Bronchial epithelial cell (primary cell): ENCODE measurements around the gene STYXL2. TPM values are rescaled to one million over a fixed set of nuclear protein-coding genes. Genes with fewer than 3 reads are reported as not detected.

Source experiments
- DNase-seq: peaks from one replicate; pipeline ENCODE4 v3.0.0-alpha.2; 2010; ENCODE audit warnings: low read depth
- FAIRE-seq: peaks from 2 replicates; lab custom pipeline; 2011; peaks lifted over from hg19 to GRCh38; lab: Jason Lieb, UNC
- H3K27me3 ChIP-seq: 2 replicates; pipeline ENCODE4 v1.5.1; 2011; ENCODE audit warnings: low read length; ENCODE audit not compliant: control insufficient read depth, insufficient read depth
- H3K36me3 ChIP-seq: 2 replicates; pipeline ENCODE4 v1.5.1; 2011; ENCODE audit warnings: low read length; ENCODE audit not compliant: control insufficient read depth, insufficient read depth
- H3K4me3 ChIP-seq: 2 replicates; pipeline ENCODE4 v1.5.1; 2011; ENCODE audit warnings: mild to moderate bottlenecking, low read depth, low read length, control low read depth
- total RNA-seq: library from RNA; depleted of rRNA; stranded (reverse); fragments of >200 nt; gene quantifications from 2 replicates; pipeline ENCODE4 v1.2.1, GENCODE V29; 2014
- TF ChIP-seq, protein P1 (sequence below): IDR thresholded peaks from 2 replicates; pipeline ENCODE4 v1.5.1; 2011; ENCODE audit warnings: mild to moderate bottlenecking, moderate library complexity, low read length, control low read depth, inconsistent platforms; ENCODE audit not compliant: insufficient read depth, severe bottlenecking

STYXL2 gene
- total RNA-seq, 1 donor from 2014 or later, result not detected

DNA sequence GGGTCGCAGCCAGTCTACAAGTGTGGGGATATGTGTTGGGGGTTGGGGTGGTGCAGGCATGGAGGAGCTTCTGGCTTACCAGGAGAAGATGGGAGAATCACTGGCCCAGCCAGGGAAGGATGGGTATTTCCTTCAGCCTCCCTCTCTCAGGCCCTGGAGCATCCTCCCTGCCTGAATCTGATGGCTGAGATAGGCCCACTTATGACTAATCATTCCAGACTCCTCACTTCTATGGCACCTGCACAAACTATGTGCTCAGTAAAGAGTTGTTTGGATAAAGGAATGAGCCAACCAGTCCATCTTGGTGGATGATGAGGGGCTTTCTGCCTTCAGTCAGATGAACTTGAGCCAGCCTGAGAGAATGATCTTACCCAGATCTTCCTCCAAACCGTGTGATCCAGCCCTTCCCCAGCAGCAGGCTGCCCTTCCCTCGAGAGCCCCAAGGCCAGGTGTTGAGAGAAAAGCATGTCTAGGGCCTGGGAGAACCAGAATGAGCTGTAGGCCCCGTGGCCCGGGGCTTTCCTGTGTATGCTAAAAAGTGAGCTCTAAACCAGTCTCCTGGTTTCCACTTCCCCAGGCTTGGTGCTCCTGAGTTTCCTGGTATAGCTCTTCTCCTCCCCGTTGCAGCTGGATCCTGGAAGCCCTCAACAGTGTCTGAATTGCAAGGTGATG lies 5.0 kb upstream of the STYXL2 start:
- FAIRE-seq (no peak), DNase-seq (no peak)
- TF ChIP-seq, protein P1, sequence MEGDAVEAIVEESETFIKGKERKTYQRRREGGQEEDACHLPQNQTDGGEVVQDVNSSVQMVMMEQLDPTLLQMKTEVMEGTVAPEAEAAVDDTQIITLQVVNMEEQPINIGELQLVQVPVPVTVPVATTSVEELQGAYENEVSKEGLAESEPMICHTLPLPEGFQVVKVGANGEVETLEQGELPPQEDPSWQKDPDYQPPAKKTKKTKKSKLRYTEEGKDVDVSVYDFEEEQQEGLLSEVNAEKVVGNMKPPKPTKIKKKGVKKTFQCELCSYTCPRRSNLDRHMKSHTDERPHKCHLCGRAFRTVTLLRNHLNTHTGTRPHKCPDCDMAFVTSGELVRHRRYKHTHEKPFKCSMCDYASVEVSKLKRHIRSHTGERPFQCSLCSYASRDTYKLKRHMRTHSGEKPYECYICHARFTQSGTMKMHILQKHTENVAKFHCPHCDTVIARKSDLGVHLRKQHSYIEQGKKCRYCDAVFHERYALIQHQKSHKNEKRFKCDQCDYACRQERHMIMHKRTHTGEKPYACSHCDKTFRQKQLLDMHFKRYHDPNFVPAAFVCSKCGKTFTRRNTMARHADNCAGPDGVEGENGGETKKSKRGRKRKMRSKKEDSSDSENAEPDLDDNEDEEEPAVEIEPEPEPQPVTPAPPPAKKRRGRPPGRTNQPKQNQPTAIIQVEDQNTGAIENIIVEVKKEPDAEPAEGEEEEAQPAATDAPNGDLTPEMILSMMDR, result no peak
- Histone ChIP-seq H3K36me3 (no peaks in the 10 kb centered on the region), H3K4me3 (no peak overlapping the region), H3K27me3 (no peaks in the 10 kb centered on the region)

DNA sequence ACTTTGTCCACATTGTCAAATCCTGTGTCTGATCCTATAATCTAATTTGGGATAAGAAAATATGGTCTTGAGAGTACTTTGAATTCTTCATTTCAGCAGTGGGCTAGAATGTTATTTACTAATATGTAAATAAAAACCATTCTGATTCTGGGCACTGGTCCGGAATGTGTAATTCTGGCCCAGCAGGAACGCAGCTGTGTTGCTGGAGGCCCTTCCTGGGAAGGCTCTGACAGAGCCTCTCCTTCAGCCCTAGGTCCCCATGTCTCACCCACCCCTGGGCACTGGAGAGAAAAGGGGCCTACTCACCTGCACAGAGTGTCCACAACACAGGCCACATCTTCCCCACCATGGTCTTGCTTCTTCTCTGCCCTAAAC lies 3.9 kb upstream of the STYXL2 start:
- H3K36me3 ChIP-seq, result no peaks in the 10 kb centered on the region
- H3K4me3 ChIP-seq, result no peak overlapping the region
- TF ChIP-seq, protein P1, result no peak
- no peak for DNase-seq
- no peaks in the 10 kb centered on the region for H3K27me3 ChIP-seq
- no peak for FAIRE-seq

DNA sequence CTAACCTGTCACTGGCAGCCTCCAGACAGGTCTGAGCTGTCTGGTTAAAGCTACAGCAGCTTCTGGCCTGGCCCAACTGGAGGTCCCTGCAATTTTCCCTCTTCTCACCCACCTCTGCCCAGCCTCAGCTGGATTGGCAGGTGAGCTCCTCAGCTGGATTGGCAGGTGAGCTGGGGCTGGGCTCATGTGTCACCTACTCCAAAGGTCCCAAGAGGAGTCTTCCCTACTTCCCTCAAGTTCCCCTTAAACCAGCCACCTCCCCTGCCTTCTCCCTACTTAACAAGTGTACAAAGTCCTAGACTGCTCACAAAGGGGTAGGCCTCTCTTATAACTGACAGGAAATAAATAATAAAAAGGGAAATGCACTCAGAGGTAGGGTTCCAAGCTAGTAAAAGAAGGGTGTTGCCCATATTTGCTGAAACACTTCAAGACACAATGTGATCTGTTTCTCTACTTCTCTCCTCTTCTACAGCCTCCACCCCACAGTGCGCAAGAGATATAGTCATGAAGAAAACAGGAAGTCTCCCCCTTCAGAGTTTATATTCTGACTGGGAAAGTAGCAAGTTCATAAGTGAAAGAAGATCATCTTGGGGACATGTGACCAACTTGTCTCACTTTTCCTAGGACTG lies 3.4 kb upstream of the STYXL2 start, which contains the start of gene GPA33:
GPA33 (minus strand) TSS at position 64 of the 629 bp plus-strand sequence. CDS start 90 bp downstream, outside the sequence.
- H3K36me3 ChIP-seq, result no peaks in the 10 kb centered on the region
- no peaks in the 10 kb centered on the region for H3K27me3 ChIP-seq
- no peak within 1 kb of the TSS for H3K4me3 ChIP-seq
- no peak for FAIRE-seq
- TF ChIP-seq, protein P1, result no peak
- DNase-seq, result no peak

DNA sequence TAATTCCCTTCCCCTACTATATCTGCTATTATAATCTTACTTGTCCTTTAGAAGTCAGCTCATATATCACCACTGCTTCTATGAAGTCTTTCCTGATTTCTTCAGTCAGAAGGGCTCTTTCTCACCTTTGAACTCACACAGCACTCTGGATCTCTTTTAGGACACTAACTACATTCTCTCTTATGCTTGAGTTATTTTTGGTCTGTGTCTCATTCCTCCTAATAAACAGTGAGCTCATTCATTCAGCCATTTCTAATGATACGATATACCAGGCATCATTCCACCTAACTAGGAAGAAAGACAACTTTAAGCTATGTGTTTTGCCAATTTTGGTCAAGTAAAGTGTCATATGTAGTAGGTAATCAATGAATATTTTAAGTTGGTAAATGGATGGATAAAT lies 1.2 kb upstream of the STYXL2 start:
- TF ChIP-seq, protein P1, result no peak
- FAIRE-seq, result no peak

DNA sequence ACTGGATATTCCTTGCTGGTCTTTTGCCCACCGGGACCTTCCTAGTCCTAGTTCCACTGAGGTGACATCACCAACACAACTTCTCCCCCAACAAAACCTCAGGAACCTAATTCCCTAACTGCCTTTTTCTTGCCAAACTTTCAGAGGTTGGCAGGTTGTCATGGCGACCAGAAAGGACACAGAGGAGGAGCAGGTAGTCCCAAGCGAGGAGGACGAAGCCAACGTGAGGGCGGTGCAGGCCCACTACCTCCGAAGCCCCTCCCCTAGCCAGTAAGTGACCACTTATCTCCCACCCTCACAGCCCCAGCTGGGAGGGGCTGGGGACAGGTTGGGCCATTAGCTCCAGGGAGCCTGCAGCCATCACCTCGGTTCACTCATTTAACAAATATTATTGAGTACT lies 815 bp downstream of the STYXL2 start:
- DNase-seq, result no peak
- H3K27me3 ChIP-seq, result no peaks in the 10 kb centered on the region
- H3K4me3 ChIP-seq, result no peak overlapping the region
- no peaks in the 10 kb centered on the region for H3K36me3 ChIP-seq
- TF ChIP-seq, protein P1, result no peak
- no peak for FAIRE-seq

More for the DNA sequence above, 1.2 kb upstream of the STYXL2 start:
- DNase-seq, result no peak
- no peaks in the 10 kb centered on the region for H3K27me3 ChIP-seq
- no peaks in the 10 kb centered on the region for H3K36me3 ChIP-seq
- H3K4me3 ChIP-seq, result no peak overlapping the region
